ENCODE results near the gene HOOK2.

GRCh38 chr19:12802267-12803106 lies 27.1 kb upstream of the HOOK2 start:
- no peak for TF ChIP-seq CTCF (IDR thresholded peaks at IDR 0.05; ENCODE audit: poor library complexity)
- no peak for TF ChIP-seq EZH2phosphoT487 (IDR thresholded peaks at IDR 0.05; ENCODE audit: low read depth, severe bottlenecking, unreplicated experiment)
- TF ChIP-seq EZH2 (IDR thresholded peaks at IDR 0.05; ENCODE audit: borderline replicate concordance), result no peak
